Stimulated activated CD4-positive, alpha-beta T cell treated with anti-CD3 and anti-CD28 coated beads, Interleukin-4, amount 100 ng/mL, for 1 hour (primary cell): ENCODE data around the gene WNT4.

Experiments
- DNase-seq: peaks from one replicate; pipeline ENCODE4 v3.0.0-alpha.2; 2020

The WNT4 gene

GRCh38 chr1:22143065-22144033 is at the start of gene WNT4:
WNT4 (minus strand) TSS chr1:22143097; CDS start chr1:22142922, 175 bp downstream.
- DNase-seq = peak; percentile 22

DNA sequence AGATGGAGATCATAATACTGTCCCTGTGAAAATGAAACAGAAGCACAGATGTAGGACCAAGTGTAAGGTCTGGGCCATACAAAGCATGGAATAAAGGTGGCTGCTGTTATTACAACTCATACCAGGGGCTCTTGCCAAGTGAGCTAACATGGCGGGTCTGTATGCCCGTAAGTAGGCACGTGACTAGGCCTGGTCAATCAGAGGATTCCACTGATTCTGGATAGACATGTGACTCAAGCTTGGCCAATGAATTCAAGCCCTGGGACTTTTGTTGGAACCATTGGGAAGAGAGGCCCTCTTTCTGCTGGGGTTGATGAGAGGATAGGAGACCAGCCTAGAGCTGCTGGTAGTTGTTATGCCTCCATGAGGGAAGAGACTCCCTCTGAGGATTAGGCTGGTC is 47.8 kb upstream of the WNT4 start:
- DNase-seq = no peak

GRCh38 chr1:22190251-22190650 is 47.4 kb upstream of the WNT4 start:
- DNase-seq = no peak

- no peak for DNase-seq
Observed at GRCh38 chr1:22189619-22190018, 46.7 kb upstream of the WNT4 start.

- no peak for DNase-seq
Observed at GRCh38 chr1:22188914-22189313, 46.0 kb upstream of the WNT4 start.

- no peak for DNase-seq
Observed at GRCh38 chr1:22188436-22188835, 45.5 kb upstream of the WNT4 start.

DNA sequence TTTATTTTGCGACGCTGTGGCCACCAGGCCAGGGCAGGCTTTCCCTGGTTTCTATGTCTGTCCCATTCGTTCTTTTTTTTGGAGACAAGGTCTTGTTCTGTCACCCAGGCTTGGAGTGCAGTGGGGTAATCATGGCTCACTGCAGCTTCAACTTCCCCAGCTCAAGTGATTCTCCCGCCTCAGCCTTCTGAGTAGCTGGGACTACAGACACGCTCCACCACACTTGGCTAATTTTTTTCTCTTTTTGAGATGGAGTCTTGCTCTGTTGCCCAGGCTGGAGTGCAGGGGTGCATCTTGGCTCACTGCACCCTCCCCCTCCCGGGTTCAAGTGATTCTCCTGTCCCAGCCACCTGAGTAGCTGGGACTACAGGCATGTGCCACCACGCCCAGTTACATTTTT is 43.4 kb upstream of the WNT4 start:
- DNase-seq = no peak

- DNase-seq = no peak
Observed at GRCh38 chr1:22184892-22185612, 42.2 kb upstream of the WNT4 start.

GRCh38 chr1:22184454-22184853 is 41.6 kb upstream of the WNT4 start:
- DNase-seq = no peak

DNA sequence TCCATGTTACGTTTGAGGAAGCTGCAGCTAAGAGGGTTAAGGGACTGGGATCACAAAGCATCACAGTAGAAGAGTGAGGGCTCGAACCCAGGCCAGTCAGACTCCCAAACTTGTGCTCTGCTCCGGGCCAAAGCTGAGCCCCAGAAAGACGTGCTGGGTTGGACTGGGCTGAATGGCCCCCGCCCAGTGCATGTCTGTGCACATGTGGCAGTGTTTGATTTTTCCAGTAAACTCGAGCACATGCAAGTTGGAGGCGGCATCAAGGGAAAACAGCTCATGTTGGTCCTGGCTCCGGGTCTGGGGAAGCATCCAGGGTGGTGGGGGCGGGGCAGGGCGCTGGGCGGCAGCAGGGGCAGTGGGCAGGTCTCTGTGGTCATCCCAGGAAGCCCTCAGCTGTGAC is 39.8 kb upstream of the WNT4 start:
- DNase-seq = no peak

DNA sequence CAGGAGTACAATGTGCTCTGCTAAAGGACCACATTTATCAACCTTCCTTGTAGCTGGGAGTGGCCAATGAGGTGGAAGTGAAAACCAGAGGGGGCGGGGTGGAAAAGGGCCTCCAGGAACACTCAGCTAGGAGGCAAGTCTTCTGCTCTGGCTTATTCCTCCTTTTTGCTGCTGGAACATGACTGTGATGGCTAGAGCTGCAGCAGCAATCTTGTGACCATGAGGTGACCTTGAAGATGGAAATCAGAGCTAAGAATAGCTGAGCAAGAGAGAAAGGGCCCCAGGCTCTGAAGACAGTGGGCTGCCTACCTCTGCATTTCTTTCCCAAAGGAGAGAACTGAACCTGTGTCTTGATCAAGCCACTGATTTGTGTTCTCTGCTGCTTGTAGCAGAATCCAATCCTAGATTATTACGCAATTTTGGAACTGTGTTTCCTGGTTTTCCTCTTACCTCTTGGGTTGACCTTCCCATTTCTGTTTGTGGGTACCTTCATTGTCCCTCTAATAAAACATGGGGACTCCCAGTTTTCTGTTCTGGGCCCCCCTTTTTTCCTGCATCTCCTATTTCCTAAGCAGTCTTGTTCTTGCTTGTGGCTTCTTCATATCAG is 36.4 kb upstream of the WNT4 start:
- DNase-seq = no peak

DNA sequence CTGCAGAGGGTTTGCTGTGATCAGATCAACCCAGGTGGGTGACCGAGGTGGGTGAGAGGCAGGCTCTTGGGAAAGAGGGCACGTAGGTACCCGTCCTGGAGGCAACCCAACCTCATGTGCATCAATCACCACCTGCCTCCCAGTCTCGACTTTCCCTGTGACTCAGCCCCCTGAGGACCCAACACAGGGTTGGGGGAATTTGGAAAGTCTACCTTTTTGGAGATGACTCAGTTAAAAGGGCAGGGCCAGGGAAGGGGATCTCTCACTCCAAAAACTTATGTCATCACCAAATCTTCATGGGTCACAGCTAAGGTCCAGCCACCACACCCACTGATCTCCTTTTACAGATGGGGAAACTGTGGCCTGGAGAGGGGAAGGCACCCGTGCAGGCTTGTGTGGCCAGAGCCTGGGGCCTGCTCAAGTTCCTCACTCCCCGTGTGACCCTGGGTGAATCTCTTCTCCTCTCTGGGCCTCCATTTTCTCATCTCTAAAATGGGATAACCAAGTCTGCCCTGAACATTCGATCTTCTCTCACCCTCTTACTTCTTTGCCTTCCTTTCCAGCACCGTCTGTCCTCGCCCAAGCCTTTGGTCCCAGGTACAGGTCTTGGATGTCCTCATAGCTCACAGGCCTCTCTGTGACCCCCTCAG is 34.6 kb upstream of the WNT4 start:
- DNase-seq = peak; percentile 28

- peak; percentile 31 for DNase-seq
Observed at GRCh38 chr1:22176258-22176657, 33.4 kb upstream of the WNT4 start.

DNA sequence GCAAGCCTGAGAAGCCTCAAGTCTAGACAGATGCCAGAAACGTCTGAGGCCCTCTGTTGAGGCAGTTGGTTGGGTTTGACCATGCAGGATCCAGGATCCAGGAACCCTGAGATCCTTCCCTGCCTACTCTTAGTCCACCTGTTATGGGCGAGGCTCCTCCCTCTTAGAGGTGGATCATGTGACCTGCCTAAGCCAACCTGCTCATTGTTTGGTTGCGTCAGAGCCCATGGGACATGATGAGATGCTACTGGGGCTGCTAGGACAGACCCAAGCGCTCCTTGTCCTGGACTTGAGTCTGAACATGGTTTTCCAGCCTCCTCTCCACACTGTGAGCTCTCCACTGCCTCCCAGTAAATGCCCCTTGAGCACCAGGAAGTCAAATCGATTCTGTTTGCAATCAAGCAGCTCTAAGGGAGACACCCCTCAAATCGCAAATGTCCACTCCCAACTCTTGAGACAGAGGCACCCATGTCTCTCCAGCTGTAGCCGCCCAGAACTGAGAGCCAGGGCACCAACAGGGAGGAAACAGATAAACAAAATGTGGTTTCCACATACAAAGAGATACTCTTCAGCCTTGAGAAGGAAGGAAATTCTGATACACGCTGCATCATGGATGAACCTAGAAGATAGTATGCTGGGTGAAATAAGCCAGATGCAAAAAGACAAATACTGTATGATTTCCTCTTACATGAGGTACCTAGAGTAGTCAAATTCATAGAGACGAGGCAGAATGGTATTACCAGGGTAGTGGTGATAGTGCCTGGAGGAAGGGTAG is 31.7 kb upstream of the WNT4 start:
- no peak for DNase-seq

- no peak for DNase-seq
Observed at GRCh38 chr1:22171951-22172715, 29.2 kb upstream of the WNT4 start.

DNA sequence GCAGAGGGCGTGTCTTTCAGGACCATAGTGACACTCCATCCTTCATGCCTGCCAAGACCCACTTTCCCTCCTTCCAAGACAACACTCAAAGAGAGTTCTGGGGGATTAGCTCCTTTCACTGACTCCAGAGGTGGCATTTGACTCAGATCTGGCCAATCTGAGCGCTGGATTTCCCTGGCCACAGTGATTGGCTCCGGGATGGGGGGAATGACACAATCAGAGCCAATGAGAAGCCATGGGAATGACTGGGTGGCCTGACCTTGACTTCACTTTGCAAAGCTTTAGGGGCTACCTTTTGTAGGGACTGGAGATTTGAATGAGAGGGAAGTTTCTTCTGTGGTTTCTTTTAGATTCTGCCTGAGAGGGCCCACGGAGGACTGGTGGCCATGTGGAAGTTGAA is 26.9 kb upstream of the WNT4 start:
- DNase-seq = no peak

- no peak for DNase-seq
Observed at GRCh38 chr1:22168412-22168973, 25.6 kb upstream of the WNT4 start.

DNA sequence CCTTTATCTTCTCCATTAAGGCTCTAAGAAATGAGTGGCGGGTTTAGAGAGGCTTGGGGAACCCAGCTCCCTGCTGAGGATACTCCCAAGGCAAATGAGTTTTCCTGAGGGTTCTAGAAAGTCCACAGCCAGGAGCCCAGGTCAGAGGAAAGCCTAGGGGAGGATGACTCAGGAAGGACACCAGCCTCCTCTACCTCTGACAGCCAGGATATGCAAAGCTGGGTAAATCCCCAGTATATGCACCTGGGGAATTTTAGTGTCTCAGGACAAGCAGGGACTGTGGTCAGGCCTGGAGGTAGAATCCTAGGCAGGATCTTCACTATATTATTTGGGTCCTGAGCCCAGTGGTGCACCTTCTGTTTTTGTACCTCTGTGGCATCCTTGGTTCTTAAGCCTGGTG is 23.5 kb upstream of the WNT4 start:
- no peak for DNase-seq

DNA sequence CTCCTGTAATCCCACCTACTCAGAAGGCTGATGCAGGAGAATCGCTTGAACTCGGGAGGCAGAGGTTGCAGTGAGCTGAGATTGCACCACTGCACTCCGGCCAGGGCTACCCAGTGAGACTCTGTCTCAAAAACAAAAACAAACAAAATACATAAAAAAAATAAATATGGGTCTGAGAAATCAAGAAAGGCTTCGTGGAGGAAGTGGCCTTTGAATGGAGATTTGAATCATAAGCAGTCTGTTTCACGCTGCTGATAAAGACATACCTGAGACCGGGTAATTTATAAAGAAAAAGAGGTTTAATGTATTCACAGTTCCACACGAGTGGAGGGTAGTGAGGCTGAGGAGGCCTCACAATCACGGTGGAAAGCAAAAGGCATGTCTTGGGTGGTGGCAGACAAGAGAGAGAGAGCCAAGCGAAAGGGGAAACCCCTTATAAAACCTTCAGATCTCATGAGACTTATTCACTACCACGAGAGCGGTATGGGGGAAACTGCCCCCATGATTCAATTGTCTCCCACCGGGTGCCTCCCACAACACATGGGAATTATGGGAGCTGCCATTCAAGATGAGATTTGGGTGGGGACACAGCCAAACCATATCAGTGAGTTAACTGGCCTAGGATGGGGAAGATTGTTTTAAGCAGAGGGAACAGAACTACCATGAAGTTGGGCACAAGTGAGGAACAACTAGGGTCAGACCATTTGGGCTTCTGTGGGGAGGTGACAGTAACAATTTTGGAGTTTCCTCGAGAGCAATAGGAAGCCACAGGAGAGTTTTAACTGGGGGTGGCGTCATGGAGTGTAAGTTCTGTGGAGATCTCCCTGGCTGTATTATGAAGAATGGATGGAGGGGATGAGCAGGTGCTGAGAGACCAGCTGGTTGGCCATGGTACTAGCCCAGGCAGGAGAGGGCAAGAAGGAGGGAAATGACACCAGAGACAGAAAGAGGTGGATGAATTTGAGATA is 22.2 kb upstream of the WNT4 start:
- DNase-seq = no peak

- DNase-seq = no peak
Observed at GRCh38 chr1:22163564-22163963, 20.7 kb upstream of the WNT4 start.
